HG02870 (cell line): ENCODE results near the gene FYN.
A peak's percentile ranks its signal among the peaks of the same experiment; 100 is the strongest.

Source experiments
- ATAC-seq: cut with Tn5 transposase; IDR thresholded peaks from one replicate; pipeline ENCODE4 v1.9.1; 2021; ENCODE audit warnings: mild to moderate bottlenecking, moderate library complexity; ENCODE audit not compliant: unreplicated experiment

FYN gene

GRCh38 chr6:111884068-111884467, 10.8 kb upstream of the FYN start:
- ATAC-seq, result no peak

GRCh38 chr6:111880181-111880888, 7.1 kb upstream of the FYN start:
- no peak for ATAC-seq

GRCh38 chr6:111875741-111876140, 2.5 kb upstream of the FYN start:
- no peak for ATAC-seq

- ATAC-seq, result no peak
Measured at GRCh38 chr6:111874025-111874415, 768 bp upstream of the FYN start.

GRCh38 chr6:111872401-111873177, 663 bp downstream of the FYN start:
- ATAC-seq, result peak; percentile 12

- no peak for ATAC-seq
Measured at GRCh38 chr6:111871725-111872400, 1.4 kb downstream of the FYN start.

- no peak for ATAC-seq
Measured at GRCh38 chr6:111871207-111871606, 2.0 kb downstream of the FYN start.

- ATAC-seq, result no peak
Measured at GRCh38 chr6:111870742-111871064, 2.5 kb downstream of the FYN start.

GRCh38 chr6:111870051-111870741, 3.1 kb downstream of the FYN start:
- no peak for ATAC-seq

GRCh38 chr6:111866857-111867256, 6.4 kb downstream of the FYN start:
- no peak for ATAC-seq

GRCh38 chr6:111865909-111866546, 7.2 kb downstream of the FYN start:
- ATAC-seq, result no peak

GRCh38 chr6:111865049-111865585, 8.1 kb downstream of the FYN start:
- ATAC-seq, result no peak

- no peak for ATAC-seq
Measured at GRCh38 chr6:111864138-111865048, 8.9 kb downstream of the FYN start.

- ATAC-seq, result no peak
Measured at GRCh38 chr6:111862741-111863140, 10.5 kb downstream of the FYN start.

- ATAC-seq, result no peak
Measured at GRCh38 chr6:111862314-111862713, 10.9 kb downstream of the FYN start.

- no peak for ATAC-seq
Measured at GRCh38 chr6:111861431-111861885, 11.8 kb downstream of the FYN start.

- no peak for ATAC-seq
Measured at GRCh38 chr6:111858347-111858746, 14.9 kb downstream of the FYN start.

GRCh38 chr6:111857674-111858337, 15.4 kb downstream of the FYN start:
- no peak for ATAC-seq

GRCh38 chr6:111855753-111856152, 17.5 kb downstream of the FYN start:
- ATAC-seq, result no peak
